Panc1 (cell line): ENCODE results near the gene MYB. TPM values are rescaled to one million over a fixed set of nuclear protein-coding genes. Genes with fewer than 3 reads are reported as not detected.

Source experiments
- ATAC-seq: fragments of 200-7000 bp; cut with Tn5 transposase; 2 replicates; pipeline ENCODE4 v1.9.1; 2020; ENCODE audit warnings: mild to moderate bottlenecking, moderate library complexity
- BruUV-seq: library from RNA; stranded (reverse); fragments of 400-500 nt; replicated peaks from 2 replicates; lab custom pipeline; 2021; lab: Mats Ljungman, UMichigan
- CTCF ChIA-PET: fragments of 300-600 bp; sonication (Branson Sonifier 250); formaldehyde crosslinking; loops from one replicate; lab custom pipeline; 2022; ENCODE audit warnings: antibody characterized with exemption; lab: Charles Lee
- POLR2A ChIA-PET: fragments of 300-600 bp; sonication (Branson Sonifier 250); formaldehyde crosslinking; loops from one replicate; lab custom pipeline; 2022; ENCODE audit warnings: antibody characterized with exemption; lab: Charles Lee
- DNase-seq: peaks from one replicate; pipeline ENCODE4 v3.0.0-alpha.2; 2010; ENCODE audit warnings: low read depth, low spot score
- H3K27ac ChIP-seq: 2 replicates; pipeline ENCODE4 v1.5.1; 2011; ENCODE audit warnings: mild to moderate bottlenecking, low read length, inconsistent platforms
- H3K27me3 ChIP-seq: fragments of 200-500 bp; sonication (Bioruptor generic); 2 replicates; pipeline ENCODE4 v1.6.0; 2014; ENCODE audit warnings: low read length, inconsistent platforms; ENCODE audit not compliant: control insufficient read depth, insufficient read depth
- H3K36me3 ChIP-seq: fragments of 200-500 bp; sonication (Bioruptor generic); 2 replicates; pipeline ENCODE4 v1.5.1; 2014; ENCODE audit warnings: inconsistent platforms, mild to moderate bottlenecking, low read length, moderate library complexity; ENCODE audit not compliant: control insufficient read depth, insufficient read depth
- H3K4me1 ChIP-seq: 2 replicates; pipeline ENCODE4 v1.5.1; 2011; ENCODE audit warnings: inconsistent platforms, mild to moderate bottlenecking, low read length, moderate library complexity; ENCODE audit not compliant: control insufficient read depth, insufficient read depth
- H3K4me3 ChIP-seq, 2 experiments: 2 replicates each; pipeline ENCODE4 v1.5.1; 2011 to 2012; ENCODE audit warnings: low read depth in 2 of 2, low read length in 2 of 2, mild to moderate bottlenecking in 2 of 2, inconsistent platforms in 1 of 2, moderate library complexity in 1 of 2
- H3K9me3 ChIP-seq: fragments of 200-500 bp; sonication (Bioruptor generic); 2 replicates; pipeline ENCODE4 v1.5.1; 2014; ENCODE audit warnings: low read depth, mild to moderate bottlenecking, inconsistent platforms, low read length, moderate library complexity; ENCODE audit not compliant: control insufficient read depth, insufficient read depth
- POLR2AphosphoS5 ChIP-seq: IDR thresholded peaks from 2 replicates; pipeline ENCODE4 v1.6.1; 2012; ENCODE audit warnings: mild to moderate bottlenecking, low read depth, low read length, moderate library complexity
- REST ChIP-seq, 2 experiments: IDR thresholded peaks; 2 replicates each; pipeline ENCODE4 v1.6.1; 2011 to 2012; ENCODE audit warnings: low read depth in 2 of 2, control low read depth in 1 of 2, low read length in 1 of 2, mild to moderate bottlenecking in 1 of 2, moderate library complexity in 1 of 2; ENCODE audit not compliant: insufficient read depth in 1 of 2
- SIN3A ChIP-seq: IDR thresholded peaks from 2 replicates; pipeline ENCODE4 v1.6.1; 2012; ENCODE audit warnings: low read depth, mild to moderate bottlenecking, low read length, moderate library complexity, borderline replicate concordance; ENCODE audit not compliant: insufficient read depth
- TCF7L2 ChIP-seq: IDR thresholded peaks from 2 replicates; pipeline ENCODE4 v1.6.1; 2011; ENCODE audit warnings: mild to moderate bottlenecking, low read depth, low read length, inconsistent platforms
- in situ Hi-C: cut with HindIII; loops from 2 replicates; pipeline ENCODE4 v1.10.0; 2016; ENCODE audit warnings: low sequenced_read_pairs, low pct_unique_long_range_greater_than_20kb
- intact Hi-C: fragments of 100-400 bp; cut with micrococcal nuclease; formaldehyde crosslinking; loops from one replicate; pipeline ENCODE4 v1.10.0; 2022; ENCODE audit not compliant: unreplicated experiment
- total RNA-seq: library from RNA; stranded (reverse); gene quantifications from one replicate; pipeline ENCODE4 v1.2.1, GENCODE V29; 2021; ENCODE audit not compliant: unreplicated experiment
- TF ChIP-seq, protein P1 (sequence below): fragments of 450-650 bp; IDR thresholded peaks from 2 replicates; pipeline ENCODE4 v1.5.1; 2017; ENCODE audit warnings: mild to moderate bottlenecking

MYB gene
- total RNA-seq, 1 experiment from 2014 or later, result 1.3 TPM

- no peaks in the 10 kb centered on the region for H3K4me1 ChIP-seq
- no peak for ATAC-seq
- no peaks in the 10 kb centered on the region; the same call in 1 of the 2 replicates for H3K27me3 ChIP-seq
- H3K36me3 ChIP-seq, result no peaks in the 10 kb centered on the region
- DNase-seq, result no peak
- no TSS peak for BruUV-seq
- TF ChIP-seq POLR2AphosphoS5, result no peak
- TF ChIP-seq, protein P1, sequence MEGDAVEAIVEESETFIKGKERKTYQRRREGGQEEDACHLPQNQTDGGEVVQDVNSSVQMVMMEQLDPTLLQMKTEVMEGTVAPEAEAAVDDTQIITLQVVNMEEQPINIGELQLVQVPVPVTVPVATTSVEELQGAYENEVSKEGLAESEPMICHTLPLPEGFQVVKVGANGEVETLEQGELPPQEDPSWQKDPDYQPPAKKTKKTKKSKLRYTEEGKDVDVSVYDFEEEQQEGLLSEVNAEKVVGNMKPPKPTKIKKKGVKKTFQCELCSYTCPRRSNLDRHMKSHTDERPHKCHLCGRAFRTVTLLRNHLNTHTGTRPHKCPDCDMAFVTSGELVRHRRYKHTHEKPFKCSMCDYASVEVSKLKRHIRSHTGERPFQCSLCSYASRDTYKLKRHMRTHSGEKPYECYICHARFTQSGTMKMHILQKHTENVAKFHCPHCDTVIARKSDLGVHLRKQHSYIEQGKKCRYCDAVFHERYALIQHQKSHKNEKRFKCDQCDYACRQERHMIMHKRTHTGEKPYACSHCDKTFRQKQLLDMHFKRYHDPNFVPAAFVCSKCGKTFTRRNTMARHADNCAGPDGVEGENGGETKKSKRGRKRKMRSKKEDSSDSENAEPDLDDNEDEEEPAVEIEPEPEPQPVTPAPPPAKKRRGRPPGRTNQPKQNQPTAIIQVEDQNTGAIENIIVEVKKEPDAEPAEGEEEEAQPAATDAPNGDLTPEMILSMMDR, result no peak
- TF ChIP-seq TCF7L2, result no peak
- no peak overlapping the region for H3K27ac ChIP-seq
- POLR2A ChIA-PET, result no interaction called here
- intact Hi-C loops (no loop called here), in situ Hi-C loops (no loop called here)
- CTCF ChIA-PET, result no interaction called here
- H3K4me3 ChIP-seq, result no peak overlapping the region
- no peaks in the 10 kb centered on the region for H3K9me3 ChIP-seq
Observed at GRCh38 chr6:135165031-135165430, 16.1 kb upstream of the MYB start.

DNA sequence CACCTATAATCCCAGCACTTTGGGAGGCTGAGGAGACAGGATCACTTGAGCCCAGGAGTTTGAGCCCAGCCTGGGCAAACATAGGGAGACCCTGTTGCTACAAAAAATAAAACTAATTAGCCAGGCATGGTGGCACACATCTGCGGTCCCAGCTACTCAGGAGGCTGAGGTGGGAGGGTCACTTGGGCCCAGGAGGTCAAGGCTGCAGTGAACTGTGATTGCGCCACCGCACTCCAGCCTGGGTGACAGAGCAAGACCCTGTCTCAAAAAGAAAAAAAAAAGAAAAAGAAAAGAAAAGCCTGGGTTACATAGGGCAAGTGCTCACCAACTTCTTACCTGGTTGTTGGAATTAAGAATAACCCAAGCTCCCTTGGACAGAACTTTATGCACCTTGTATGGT, 14.6 kb upstream of the MYB start:
- no peak for DNase-seq
- ATAC-seq, result no peak
- no peak overlapping the region for H3K4me3 ChIP-seq
- no peaks in the 10 kb centered on the region for H3K9me3 ChIP-seq
- H3K36me3 ChIP-seq, result no peaks in the 10 kb centered on the region
- H3K27me3 ChIP-seq, result no peaks in the 10 kb centered on the region; the same call in 1 of the 2 replicates
- in situ Hi-C loops, result no loop called here
- intact Hi-C loops, result no loop called here
- ChIA-PET POLR2A (no interaction called here), CTCF (no interaction called here)
- H3K27ac ChIP-seq, result no peak overlapping the region
- no peaks in the 10 kb centered on the region for H3K4me1 ChIP-seq
- no TSS peak for BruUV-seq
- TF ChIP-seq SIN3A (no peak), POLR2AphosphoS5 (no peak), TCF7L2 (no peak), REST (IDR thresholded peaks at IDR 0.05; ENCODE audit: insufficient read depth in 1 of 2, low read depth in 2 of 2, low read length in 1 of 2) (no peak)
- TF ChIP-seq, protein P1, result no peak
